ENCODE data around the gene IDH3G.

IDH3G gene

DNA sequence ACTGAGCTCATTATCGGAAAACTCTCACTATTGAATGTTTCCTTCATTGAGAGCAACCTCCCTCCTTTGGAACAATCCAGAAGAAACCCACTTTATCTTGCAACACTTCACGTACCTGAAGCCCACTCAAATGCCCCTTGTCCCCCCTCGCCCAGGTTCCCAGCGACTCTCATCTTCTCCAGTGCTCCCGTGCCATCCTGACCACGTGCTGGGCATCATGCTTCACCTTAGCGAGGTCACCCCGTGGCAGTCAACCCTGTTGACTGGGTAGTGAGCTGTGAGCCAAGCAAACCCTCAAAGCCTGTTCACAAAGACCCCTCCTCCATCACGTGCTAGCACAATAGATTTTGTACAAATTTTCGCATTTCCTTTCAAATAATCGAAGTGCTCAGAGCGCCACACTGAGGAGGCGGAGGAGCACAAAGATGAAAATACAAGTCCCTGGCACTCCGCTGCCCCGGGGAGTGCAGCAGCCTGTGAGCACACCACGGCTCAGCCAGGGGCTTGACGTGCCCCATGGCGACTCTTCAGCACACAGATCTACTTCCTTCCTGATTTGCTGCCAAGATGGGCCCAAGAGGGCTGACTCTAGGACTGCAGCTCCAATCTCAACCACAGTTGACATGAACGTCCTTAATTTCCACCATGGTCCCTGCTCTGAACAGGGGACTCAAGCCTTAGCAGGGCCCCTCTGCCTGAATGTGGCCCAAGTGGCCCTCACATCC, 20.6 kb upstream of the IDH3G start:
- DNase-seq = no peak

DNA sequence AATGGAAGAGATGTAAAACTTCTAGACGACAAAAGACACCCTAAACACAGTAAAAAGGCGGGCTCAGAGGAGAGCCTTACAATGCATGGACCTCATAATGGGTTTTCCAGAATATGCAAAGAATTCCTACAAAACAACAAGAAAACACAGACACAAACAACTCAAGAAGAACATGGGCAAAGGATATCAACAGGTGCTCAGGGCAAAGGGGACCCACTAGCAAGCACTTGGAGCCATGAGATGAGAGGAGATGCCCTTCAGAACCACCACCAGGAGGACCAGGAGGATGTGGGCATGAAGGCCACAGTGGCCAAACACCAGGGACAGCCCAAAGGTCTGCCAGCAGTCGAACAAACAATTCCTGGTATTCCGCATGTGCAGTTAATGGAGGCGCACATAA, 19.0 kb upstream of the IDH3G start:
- DNase-seq = no peak

- DNase-seq = no peak
Observed at GRCh38 chrX:153812220-153812619, 18.0 kb upstream of the IDH3G start.

- DNase-seq = no peak
Observed at GRCh38 chrX:153807976-153808375, 13.8 kb upstream of the IDH3G start.

- DNase-seq = no peak
Observed at GRCh38 chrX:153806999-153807575, 12.9 kb upstream of the IDH3G start.

DNA sequence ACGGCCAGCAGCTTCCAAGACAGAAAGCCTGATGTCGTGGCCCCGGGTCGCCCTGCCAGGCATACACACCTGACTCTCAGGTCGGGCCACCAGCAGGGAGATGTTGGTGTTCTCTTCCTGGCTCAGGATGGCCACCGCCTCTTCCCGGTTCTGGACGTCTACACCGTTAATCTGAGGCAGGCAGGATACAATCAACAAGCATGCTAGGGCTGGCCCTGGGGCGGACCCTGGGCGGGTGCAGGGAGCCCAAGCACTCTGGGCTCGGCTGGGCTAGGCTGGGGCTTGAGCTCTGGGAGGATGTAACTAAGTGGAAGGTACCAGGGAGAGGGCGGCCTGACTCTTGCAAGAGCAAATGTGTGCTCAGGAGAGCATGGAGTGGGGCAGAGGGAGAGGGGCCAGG, 11.3 kb upstream of the IDH3G start:
- no peak for DNase-seq

DNA sequence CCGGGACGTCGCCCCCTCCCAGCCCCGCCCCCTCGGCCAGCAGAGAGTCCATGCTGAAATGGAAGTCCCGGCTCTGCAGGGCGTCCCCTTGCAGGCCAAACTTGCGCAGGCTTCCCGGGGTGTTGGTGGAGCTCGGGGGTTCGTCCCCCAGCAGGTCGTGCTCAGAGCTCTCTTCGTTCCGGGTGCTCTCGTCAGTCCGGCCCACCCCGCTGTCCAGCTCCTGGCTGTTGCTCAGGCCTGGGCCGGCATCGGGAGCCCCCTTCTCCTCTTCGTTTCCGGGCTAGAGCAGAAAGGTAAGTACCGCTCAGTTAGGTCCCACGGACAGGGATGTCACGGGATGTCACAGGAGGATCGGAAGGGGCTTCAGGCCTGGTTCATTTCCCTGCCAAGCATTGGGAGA, 10.4 kb upstream of the IDH3G start:
- DNase-seq = no peak

DNA sequence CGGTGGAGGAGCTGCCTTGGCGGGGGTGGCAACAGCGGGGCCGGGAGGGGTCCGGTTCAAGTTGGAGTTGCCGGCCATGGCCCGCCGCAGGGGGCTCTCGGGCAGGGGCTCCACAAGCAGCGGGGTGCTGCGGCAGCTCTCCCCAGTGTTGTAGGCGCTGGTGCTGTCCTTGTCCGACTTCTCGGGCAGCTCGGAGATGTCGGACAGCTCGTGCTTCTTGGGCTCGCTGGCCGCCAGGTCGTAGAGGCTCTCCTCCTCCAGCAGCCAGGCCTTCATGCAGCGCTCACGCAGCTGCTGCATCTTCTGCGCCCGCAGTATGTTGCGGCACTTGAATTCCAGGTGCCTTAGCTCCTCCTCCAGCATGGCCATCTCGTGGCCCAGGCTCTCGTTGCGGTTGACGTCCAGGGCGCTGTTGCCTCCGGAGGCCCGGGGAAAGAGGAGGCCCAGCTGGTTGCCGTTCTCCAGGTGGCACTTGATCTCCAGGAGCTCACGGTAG, 10.0 kb upstream of the IDH3G start:
- no peak for DNase-seq

GRCh38 chrX:153803211-153804099, 9.3 kb upstream of the IDH3G start:
- DNase-seq = no peak

GRCh38 chrX:153802513-153803045, 8.4 kb upstream of the IDH3G start:
- no peak for DNase-seq

- DNase-seq = no peak
Observed at GRCh38 chrX:153801669-153802068, 7.5 kb upstream of the IDH3G start.

DNA sequence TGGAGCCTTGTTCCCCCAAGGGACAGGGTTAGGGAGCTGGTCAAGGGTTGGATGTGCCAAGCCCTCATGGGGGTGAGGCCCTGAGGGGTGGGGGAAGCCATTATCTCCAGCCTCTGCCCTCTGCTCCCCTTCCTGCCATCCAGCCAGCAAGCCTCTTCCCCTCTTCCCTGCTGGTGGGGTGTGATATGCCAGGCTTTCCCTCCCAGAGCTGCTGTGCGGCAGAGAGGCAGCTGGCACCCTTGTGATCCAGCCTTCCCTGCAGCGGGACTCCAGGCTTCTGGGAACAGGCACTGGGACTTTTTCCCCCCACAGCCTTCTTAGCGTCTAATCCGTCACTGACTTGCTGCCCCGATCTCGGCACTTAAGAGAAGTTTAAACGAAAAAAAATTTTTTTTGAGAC, 6.6 kb upstream of the IDH3G start:
- no peak for DNase-seq

DNA sequence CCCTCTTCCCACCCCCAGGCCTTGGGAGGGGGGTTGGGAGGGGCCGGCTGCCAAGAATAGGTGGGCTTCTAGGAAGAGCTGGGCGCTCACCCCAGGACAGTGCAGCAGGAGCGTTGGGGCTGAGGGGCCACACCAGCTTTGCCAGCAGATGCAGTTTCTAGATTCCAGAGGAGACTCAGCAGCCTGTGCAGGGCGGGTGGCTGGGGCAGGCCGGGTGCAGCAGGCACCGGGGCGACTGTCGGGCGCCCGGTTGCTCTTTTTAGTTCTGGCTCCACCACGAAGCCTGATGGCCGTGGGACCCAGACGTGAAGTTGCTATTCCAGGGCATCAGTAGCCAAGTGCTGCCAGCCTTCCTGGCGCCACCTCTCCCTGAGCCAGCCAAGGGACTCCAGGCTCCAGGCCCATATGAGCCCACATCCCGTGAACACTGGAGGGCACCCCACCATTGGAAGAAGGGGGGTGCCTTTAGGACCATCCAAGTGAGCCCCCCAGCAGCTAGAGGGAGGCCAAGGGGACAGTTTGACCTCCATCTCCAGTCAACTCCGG, 6.1 kb upstream of the IDH3G start:
- no peak for DNase-seq

GRCh38 chrX:153799326-153799725, 5.2 kb upstream of the IDH3G start:
- DNase-seq = no peak

- no peak for DNase-seq
Observed at GRCh38 chrX:153797415-153798015, 3.3 kb upstream of the IDH3G start.

GRCh38 chrX:153794897-153795816, 982 bp upstream of the IDH3G start:
- peak; percentile 32 to 33 for DNase-seq

DNA sequence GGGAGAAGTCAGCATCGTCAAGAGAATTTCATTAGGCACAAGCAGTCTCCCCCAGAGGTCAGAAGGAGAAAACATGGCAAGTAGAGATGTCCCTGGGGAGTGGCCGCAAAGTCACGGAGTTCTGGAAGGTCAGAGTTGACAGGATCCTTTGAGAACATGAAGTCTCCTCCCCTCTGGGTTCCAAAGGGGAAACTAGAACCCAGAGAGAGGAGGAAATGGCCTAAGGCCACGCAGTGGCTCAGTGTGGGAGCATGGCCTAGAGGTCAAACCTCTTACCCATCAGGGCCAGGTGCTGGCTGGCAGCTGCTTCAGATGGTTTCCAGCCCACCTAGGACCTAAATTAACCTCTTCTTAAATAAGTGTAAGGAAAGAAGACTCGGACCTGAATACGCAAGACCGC, 884 bp downstream of the IDH3G start:
- no peak for DNase-seq

GRCh38 chrX:153792368-153792767, 1.8 kb downstream of the IDH3G start:
- no peak for DNase-seq

DNA sequence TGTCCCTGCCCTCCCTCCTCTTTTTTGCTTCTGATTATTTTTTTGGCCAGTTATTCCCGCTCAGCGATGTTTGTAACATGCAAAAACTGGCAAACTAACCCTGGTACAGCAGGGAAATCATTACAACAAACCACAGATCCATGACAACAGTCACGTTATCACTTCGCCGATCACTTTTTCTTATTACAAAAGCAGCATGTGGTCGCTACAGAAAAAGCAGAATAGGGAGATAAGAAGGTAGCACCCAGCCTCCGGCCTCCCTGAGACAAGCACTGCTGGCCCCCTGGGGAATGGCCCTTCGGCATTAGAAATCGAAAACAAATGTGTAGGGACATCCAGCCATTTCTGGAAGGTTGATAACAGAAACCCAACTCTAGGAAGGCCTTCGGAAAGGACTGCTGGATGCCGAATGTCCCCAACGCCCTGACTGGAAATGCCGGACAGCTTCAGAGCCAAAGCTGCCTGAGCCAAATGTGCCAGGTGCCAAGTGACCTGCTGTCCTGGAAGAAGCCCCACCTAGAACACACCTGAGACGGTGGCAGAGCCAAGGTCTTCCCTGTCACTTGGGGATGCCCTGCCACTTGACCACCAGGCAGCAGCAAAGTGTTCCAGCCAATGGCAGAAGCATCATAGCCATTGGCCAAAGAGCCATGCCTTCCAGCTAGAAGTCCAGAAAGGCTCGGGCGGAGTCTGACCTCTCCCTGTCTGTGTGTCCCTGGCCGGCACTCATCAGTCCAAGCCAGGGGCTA, 2.9 kb downstream of the IDH3G start:
- DNase-seq = no peak

GRCh38 chrX:153789654-153790053, 4.5 kb downstream of the IDH3G start:
- DNase-seq = no peak

DNA sequence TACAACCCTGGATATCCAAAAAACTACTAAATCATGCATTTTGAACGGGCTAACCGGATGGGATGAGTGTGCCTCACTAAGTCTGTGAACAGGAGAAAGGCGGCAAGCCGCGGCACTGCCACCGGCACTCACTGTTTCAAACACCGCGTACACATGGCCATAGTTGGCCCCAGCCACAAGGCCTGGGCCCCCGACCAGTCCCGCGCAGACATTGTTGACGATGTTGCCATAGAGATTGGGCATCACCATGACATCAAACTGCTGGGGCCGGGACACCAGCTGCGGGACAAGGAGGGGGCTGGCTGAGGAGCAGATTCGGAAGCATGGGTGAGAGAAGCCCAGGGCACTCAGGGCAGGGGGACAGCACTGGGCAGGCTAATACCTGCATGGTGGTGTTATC, 7.5 kb downstream of the IDH3G start:
- DNase-seq = no peak

Measured in stimulated activated CD4-positive, alpha-beta T cell treated with anti-CD3 and anti-CD28 coated beads, Interleukin-2, amount 100 ng/mL, for 24 hours (primary cell).